CD4-positive, alpha-beta T cell treated with Interleukin-4 for 4 hours (primary cell): Measurements from ENCODE around the gene SORBS2.
"Not testable (repeated sequence)": the region's sequence is repeated elsewhere in the genome, so short reads cannot be mapped to it uniquely, and the experiment has no call there.

Experiments used
- DNase-seq: peaks from one replicate; pipeline ENCODE4 v3.0.0-alpha.2; 2020

The SORBS2 gene

GRCh38 chr4:185708348-185708747 lies 103.6 kb downstream of the SORBS2 start:
- DNase-seq, result no peak

GRCh38 chr4:185707622-185708021 lies 104.4 kb downstream of the SORBS2 start:
- DNase-seq, result not testable (repeated sequence)

- no peak for DNase-seq
These were observed 109.8 kb downstream of the SORBS2 start for GRCh38 chr4:185702147-185702663.

- DNase-seq, result no peak
These were observed 111.4 kb downstream of the SORBS2 start for GRCh38 chr4:185700630-185701029.

GRCh38 chr4:185700048-185700447 lies 111.9 kb downstream of the SORBS2 start:
- no peak for DNase-seq

GRCh38 chr4:185697488-185697887 lies 114.5 kb downstream of the SORBS2 start:
- no peak for DNase-seq

GRCh38 chr4:185695743-185696142 lies 116.3 kb downstream of the SORBS2 start:
- no peak for DNase-seq

GRCh38 chr4:185693548-185694215 lies 118.3 kb downstream of the SORBS2 start:
- DNase-seq, result no peak

- no peak for DNase-seq
These were observed 122.6 kb downstream of the SORBS2 start for GRCh38 chr4:185689407-185689806.

- DNase-seq, result no peak
These were observed 126.2 kb downstream of the SORBS2 start for GRCh38 chr4:185685804-185686203.

GRCh38 chr4:185683896-185684295 lies 128.1 kb downstream of the SORBS2 start:
- DNase-seq, result no peak

GRCh38 chr4:185683222-185683621 lies 128.8 kb downstream of the SORBS2 start:
- DNase-seq, result no peak

- DNase-seq, result no peak
These were observed 129.8 kb downstream of the SORBS2 start for GRCh38 chr4:185682236-185682635.

GRCh38 chr4:185681604-185682003 lies 130.4 kb downstream of the SORBS2 start:
- no peak for DNase-seq

- no peak for DNase-seq
These were observed 131.4 kb downstream of the SORBS2 start for GRCh38 chr4:185680617-185681016.

- no peak for DNase-seq
These were observed 132.5 kb downstream of the SORBS2 start for GRCh38 chr4:185679523-185679922.

- no peak for DNase-seq
These were observed 134.2 kb downstream of the SORBS2 start for GRCh38 chr4:185677637-185678314.

- no peak for DNase-seq
These were observed 139.4 kb downstream of the SORBS2 start for GRCh38 chr4:185672618-185673017.

GRCh38 chr4:185672151-185672550 lies 139.8 kb downstream of the SORBS2 start:
- no peak for DNase-seq

- DNase-seq, result no peak
These were observed 140.5 kb downstream of the SORBS2 start for GRCh38 chr4:185671496-185671895.

GRCh38 chr4:185671066-185671465 lies 140.9 kb downstream of the SORBS2 start:
- DNase-seq, result no peak

GRCh38 chr4:185669288-185669687 lies 142.7 kb downstream of the SORBS2 start:
- DNase-seq, result no peak

GRCh38 chr4:185666156-185666555 lies 145.8 kb downstream of the SORBS2 start:
- DNase-seq, result no peak

GRCh38 chr4:185665655-185666054 lies 146.3 kb downstream of the SORBS2 start:
- DNase-seq, result no peak

- no peak for DNase-seq
These were observed 147.5 kb downstream of the SORBS2 start for GRCh38 chr4:185664481-185664880.
